ENCODE measurements around the gene CPEB3.
"Not testable (repeated sequence)": the region's sequence is repeated elsewhere in the genome, so short reads cannot be mapped to it uniquely, and the experiment has no call there.

CPEB3 gene

DNA sequence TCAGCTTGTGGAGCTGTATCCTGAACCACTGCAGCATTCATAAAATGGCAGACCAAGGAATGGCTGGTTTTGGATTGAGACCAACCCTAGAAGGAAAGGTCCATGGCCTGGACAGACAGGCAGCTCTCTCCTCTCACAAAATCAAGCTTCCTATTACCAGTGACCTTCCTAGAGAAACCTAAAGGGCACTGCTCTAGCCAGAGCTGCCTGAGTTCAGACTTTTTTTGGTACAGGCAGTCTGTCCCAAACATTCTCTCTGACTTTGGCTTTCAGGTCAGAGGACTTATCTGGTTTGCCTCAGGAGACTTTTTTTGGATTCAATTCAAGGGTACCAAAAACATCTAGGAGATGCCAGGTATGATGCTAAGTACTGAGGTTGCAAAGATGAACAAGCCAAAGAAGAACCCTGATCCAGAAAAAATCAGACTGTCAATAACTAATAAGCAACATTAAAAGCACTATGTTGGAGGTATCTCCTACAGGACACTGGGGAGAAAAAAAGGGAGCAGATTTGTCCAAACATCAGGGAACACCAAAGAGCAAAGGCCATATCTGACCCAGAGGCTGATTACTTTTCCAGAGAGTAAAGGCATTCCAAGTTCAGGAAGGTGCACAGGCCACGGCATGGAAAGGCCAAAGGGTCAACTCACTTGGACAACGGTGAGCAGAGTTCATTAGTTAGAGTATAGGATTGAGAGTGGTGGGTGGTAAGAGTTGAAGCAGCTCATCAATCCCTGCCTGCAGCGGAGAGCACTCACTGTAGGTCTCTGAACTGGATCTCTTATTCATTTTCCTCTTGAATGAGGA is 169.0 kb downstream of the CPEB3 start:
- no peaks in the 10 kb centered on the region for H3K36me3 ChIP-seq (ENCODE audit: insufficient read depth, low read length)
- no peak overlapping the region for H3K27ac ChIP-seq (ENCODE audit: low read depth, low read length, poor library complexity, severe bottlenecking)
- H2AFZ ChIP-seq (ENCODE audit: low read length) = no peak overlapping the region
- no peaks in the 10 kb centered on the region for H3K79me2 ChIP-seq (ENCODE audit: insufficient read depth, low read length)
- TF ChIP-seq EZH2 (IDR thresholded peaks at IDR 0.05; ENCODE audit: borderline replicate concordance, low read length) = no peak
- TF ChIP-seq, protein P1, sequence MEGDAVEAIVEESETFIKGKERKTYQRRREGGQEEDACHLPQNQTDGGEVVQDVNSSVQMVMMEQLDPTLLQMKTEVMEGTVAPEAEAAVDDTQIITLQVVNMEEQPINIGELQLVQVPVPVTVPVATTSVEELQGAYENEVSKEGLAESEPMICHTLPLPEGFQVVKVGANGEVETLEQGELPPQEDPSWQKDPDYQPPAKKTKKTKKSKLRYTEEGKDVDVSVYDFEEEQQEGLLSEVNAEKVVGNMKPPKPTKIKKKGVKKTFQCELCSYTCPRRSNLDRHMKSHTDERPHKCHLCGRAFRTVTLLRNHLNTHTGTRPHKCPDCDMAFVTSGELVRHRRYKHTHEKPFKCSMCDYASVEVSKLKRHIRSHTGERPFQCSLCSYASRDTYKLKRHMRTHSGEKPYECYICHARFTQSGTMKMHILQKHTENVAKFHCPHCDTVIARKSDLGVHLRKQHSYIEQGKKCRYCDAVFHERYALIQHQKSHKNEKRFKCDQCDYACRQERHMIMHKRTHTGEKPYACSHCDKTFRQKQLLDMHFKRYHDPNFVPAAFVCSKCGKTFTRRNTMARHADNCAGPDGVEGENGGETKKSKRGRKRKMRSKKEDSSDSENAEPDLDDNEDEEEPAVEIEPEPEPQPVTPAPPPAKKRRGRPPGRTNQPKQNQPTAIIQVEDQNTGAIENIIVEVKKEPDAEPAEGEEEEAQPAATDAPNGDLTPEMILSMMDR (IDR thresholded peaks at IDR 0.05; ENCODE audit: low read length) = no peak
- H3K9me3 ChIP-seq (ENCODE audit: low read length) = no peaks in the 10 kb centered on the region
- H3K9me2 ChIP-seq (ENCODE audit: low read depth, low read length) = no peaks in the 10 kb centered on the region
- no peaks in the 10 kb centered on the region for H4K20me1 ChIP-seq (ENCODE audit: insufficient read depth, low read length)
- H3K4me2 ChIP-seq (ENCODE audit: low read length) = no peak overlapping the region
- no peak overlapping the region for H3K9ac ChIP-seq (ENCODE audit: low read length)
- no peak overlapping the region for H3K4me3 ChIP-seq (ENCODE audit: low read depth, low read length, poor library complexity, severe bottlenecking)
- no peaks in the 10 kb centered on the region for H3K27me3 ChIP-seq (ENCODE audit: insufficient read depth, low read length)
- H3F3A ChIP-seq (ENCODE audit: insufficient read depth, low read length) = no peaks in the 10 kb centered on the region
- peaks cover 7% of the 10 kb centered on the region for H3K4me1 ChIP-seq (ENCODE audit: insufficient read depth, low read length, severe bottlenecking)

DNA sequence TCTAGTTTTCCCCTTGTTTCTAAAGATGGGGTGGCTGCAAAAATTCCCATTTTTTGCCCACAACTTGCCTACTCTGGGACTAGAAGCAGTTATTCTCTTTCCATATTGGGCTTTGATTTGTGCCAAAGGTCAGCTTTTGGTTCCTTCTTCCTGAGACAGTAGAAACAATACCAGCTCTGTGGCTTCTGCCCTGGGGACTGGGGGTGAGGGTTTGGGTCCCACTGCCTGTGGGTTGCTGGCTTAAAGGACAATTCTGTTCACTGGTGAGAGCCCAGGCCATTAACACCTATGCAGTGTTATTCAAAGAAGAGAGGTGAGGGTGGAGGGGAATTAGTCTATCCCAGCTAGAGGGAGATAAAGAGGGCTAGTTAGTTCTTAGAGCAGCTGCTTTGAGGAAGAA is 171.5 kb downstream of the CPEB3 start:
- no peak overlapping the region for H3K27ac ChIP-seq (ENCODE audit: low read depth, low read length, poor library complexity, severe bottlenecking)
- H2AFZ ChIP-seq (ENCODE audit: low read length) = no peak overlapping the region
- no peak for TF ChIP-seq EZH2 (IDR thresholded peaks at IDR 0.05; ENCODE audit: borderline replicate concordance, low read length)
- TF ChIP-seq, protein P1 (IDR thresholded peaks at IDR 0.05; ENCODE audit: low read length) = no peak
- H4K20me1 ChIP-seq (ENCODE audit: insufficient read depth, low read length) = no peaks in the 10 kb centered on the region
- no peak overlapping the region for H3K9ac ChIP-seq (ENCODE audit: low read length)
- H3K4me2 ChIP-seq (ENCODE audit: low read length) = no peak overlapping the region
- no peaks in the 10 kb centered on the region for H3K9me3 ChIP-seq (ENCODE audit: low read length)
- H3F3A ChIP-seq (ENCODE audit: insufficient read depth, low read length) = no peaks in the 10 kb centered on the region
- H3K79me2 ChIP-seq (ENCODE audit: insufficient read depth, low read length) = no peaks in the 10 kb centered on the region
- no peaks in the 10 kb centered on the region for H3K9me2 ChIP-seq (ENCODE audit: low read depth, low read length)
- H3K27me3 ChIP-seq (ENCODE audit: insufficient read depth, low read length) = no peaks in the 10 kb centered on the region
- H3K36me3 ChIP-seq (ENCODE audit: insufficient read depth, low read length) = no peaks in the 10 kb centered on the region
- peaks cover 4% of the 10 kb centered on the region for H3K4me1 ChIP-seq (ENCODE audit: insufficient read depth, low read length, severe bottlenecking)
- no peak overlapping the region for H3K4me3 ChIP-seq (ENCODE audit: low read depth, low read length, poor library complexity, severe bottlenecking)

DNA sequence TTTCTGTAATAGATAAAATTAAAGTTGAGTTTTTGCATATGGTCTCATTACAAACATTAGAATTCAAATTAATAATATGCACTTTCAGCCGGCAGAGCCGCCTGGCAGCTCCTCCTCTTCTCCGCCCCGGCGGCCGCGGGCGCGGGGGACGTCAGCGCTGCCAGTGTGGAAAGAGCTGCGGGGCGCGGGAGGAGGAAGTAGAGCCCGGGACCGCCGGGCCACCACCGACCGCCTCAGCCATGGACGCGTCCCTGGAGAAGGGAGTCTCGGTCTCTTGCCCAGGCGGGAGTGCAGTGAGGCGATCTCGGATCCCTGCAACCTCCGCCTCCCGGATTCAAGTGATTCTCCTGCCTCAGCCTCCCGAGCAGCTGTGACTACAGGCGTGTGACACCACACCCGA is 176.0 kb downstream of the CPEB3 start:
- H3K9me3 ChIP-seq (ENCODE audit: low read length); H3F3A ChIP-seq (ENCODE audit: insufficient read depth, low read length): not testable (repeated sequence)

More for the DNA sequence above, 176.0 kb downstream of the CPEB3 start:
- H3K4me2 ChIP-seq (ENCODE audit: low read length) = peak overlapping the region; percentile 32
- H3K4me1 ChIP-seq (ENCODE audit: insufficient read depth, low read length, severe bottlenecking); H2AFZ ChIP-seq (ENCODE audit: low read length); H3K9me2 ChIP-seq (ENCODE audit: low read depth, low read length); H3K79me2 ChIP-seq (ENCODE audit: insufficient read depth, low read length); H3K9ac ChIP-seq (ENCODE audit: low read length); H3K27ac ChIP-seq (ENCODE audit: low read depth, low read length, poor library complexity, severe bottlenecking); H3K27me3 ChIP-seq (ENCODE audit: insufficient read depth, low read length); H4K20me1 ChIP-seq (ENCODE audit: insufficient read depth, low read length); H3K36me3 ChIP-seq (ENCODE audit: insufficient read depth, low read length): not testable (repeated sequence)
- peak overlapping the region; percentile 29 for H3K4me3 ChIP-seq (ENCODE audit: low read depth, low read length, poor library complexity, severe bottlenecking)
